NCI-H2227 (cell line): ENCODE results near the gene NPB.

Experiments
- DNase-seq: peaks from one replicate; lab custom pipeline; 2025; ENCODE audit not compliant: unreplicated experiment; lab: John Stamatoyannopoulos, UW

NPB gene

GRCh38 chr17:81898885-81899284 is 3.2 kb upstream of the NPB start:
- no peak for DNase-seq

GRCh38 chr17:81899514-81900166 is 2.4 kb upstream of the NPB start:
- DNase-seq: no peak

- DNase-seq: no peak
Measured at GRCh38 chr17:81900181-81900820, 1.7 kb upstream of the NPB start.

GRCh38 chr17:81901167-81902022 is 643 bp upstream of the NPB start:
- no peak for DNase-seq

- no peak for DNase-seq
Measured at GRCh38 chr17:81902653-81903414, 796 bp downstream of the NPB start.

GRCh38 chr17:81903415-81903831 is 1.4 kb downstream of the NPB start:
- no peak for DNase-seq

GRCh38 chr17:81903896-81904599 is 2.0 kb downstream of the NPB start:
- DNase-seq: no peak

- DNase-seq: no peak
Measured at GRCh38 chr17:81904600-81905423, 2.8 kb downstream of the NPB start.

- no peak for DNase-seq
Measured at GRCh38 chr17:81905424-81905875, 3.4 kb downstream of the NPB start.

GRCh38 chr17:81905993-81906392 is 4.0 kb downstream of the NPB start:
- DNase-seq: no peak

- DNase-seq: no peak
Measured at GRCh38 chr17:81906476-81907218, 4.6 kb downstream of the NPB start.

- DNase-seq: no peak
Measured at GRCh38 chr17:81907219-81908145, 5.4 kb downstream of the NPB start.

- no peak for DNase-seq
Measured at GRCh38 chr17:81908793-81909192, 6.8 kb downstream of the NPB start.

GRCh38 chr17:81909231-81909630 is 7.2 kb downstream of the NPB start:
- DNase-seq: no peak

GRCh38 chr17:81909966-81910839 is 8.2 kb downstream of the NPB start:
- peak; percentile 16 for DNase-seq

- peak; percentile 40 for DNase-seq
Measured at GRCh38 chr17:81910840-81911276, 8.8 kb downstream of the NPB start.
